CD4-positive, alpha-beta T cell (primary cell): ENCODE data around the gene FAM120A. TPM values are rescaled to one million over a fixed set of nuclear protein-coding genes. Genes with fewer than 3 reads are reported as not detected.

Experiments
- ATAC-seq: fragments of 200-7000 bp; cut with Tn5 transposase; one replicate; pipeline ENCODE4 v1.10.0; 2022; ENCODE audit warnings: mild to moderate bottlenecking; ENCODE audit not compliant: poor library complexity
- CTCF ChIA-PET: fragments of 350-600 bp; sonication (Branson Sonifier 250); formaldehyde crosslinking; loops from one replicate; lab custom pipeline; 2021; ENCODE audit warnings: antibody characterized with exemption, inconsistent platforms; lab: Charles Lee
- POLR2A ChIA-PET: fragments of 350-600 bp; sonication (Branson Sonifier 250); formaldehyde crosslinking; loops from one replicate; lab custom pipeline; 2021; ENCODE audit warnings: antibody characterized with exemption, inconsistent platforms; lab: Charles Lee
- DNase-seq, 14 experiments: peaks; one replicate each; pipeline ENCODE4 v3.0.0-alpha.2; 2013 to 2020; ENCODE audit warnings: mixed read lengths in 2 of 14
- H3K27ac ChIP-seq, 2 donors: one replicate each; pipeline versions ENCODE4 v1.5.1 to v1.7.0; 2013; ENCODE audit warnings: low read length in 2 of 2, low read depth in 1 of 2, mild to moderate bottlenecking in 1 of 2
- H3K27me3 ChIP-seq, 2 experiments: 1 replicate in 1 of 2; 2 replicates in 1 of 2; pipeline versions ENCODE4 v1.6.1 to v1.7.0; 2013; ENCODE audit warnings: low read length in 2 of 2, control low read depth in 1 of 2, mild to moderate bottlenecking in 1 of 2, moderate library complexity in 1 of 2; ENCODE audit not compliant: insufficient read depth in 2 of 2, control insufficient read depth in 1 of 2
- H3K36me3 ChIP-seq: one replicate; pipeline ENCODE4 v1.6.1; 2013; ENCODE audit warnings: low read length, control low read depth; ENCODE audit not compliant: insufficient read depth
- H3K4me1 ChIP-seq: one replicate; pipeline ENCODE4 v1.6.1; 2013; ENCODE audit warnings: low read length, control low read depth; ENCODE audit not compliant: insufficient read depth
- H3K4me3 ChIP-seq: one replicate; pipeline ENCODE4 v1.5.1; 2013; ENCODE audit warnings: mild to moderate bottlenecking, low read length, moderate library complexity
- H3K9me3 ChIP-seq, 2 experiments: 1 replicate in 1 of 2; 2 replicates in 1 of 2; pipeline versions ENCODE4 v1.6.1 to v1.7.0; 2013; ENCODE audit warnings: low read length in 2 of 2, mild to moderate bottlenecking in 2 of 2, control low read depth in 1 of 2, moderate library complexity in 1 of 2; ENCODE audit not compliant: control insufficient read depth in 1 of 2, insufficient read depth in 1 of 2
- H3K27ac Mint-ChIP-seq: one replicate; pipeline ENCODE4 v1.8.0; 2020; ENCODE audit warnings: mixed read lengths
- H3K27me3 Mint-ChIP-seq: one replicate; pipeline ENCODE4 v1.8.0; 2021; ENCODE audit warnings: mixed read lengths
- H3K36me3 Mint-ChIP-seq: one replicate; pipeline ENCODE4 v1.8.0; 2021; ENCODE audit warnings: low read depth, mixed read lengths
- H3K4me1 Mint-ChIP-seq: one replicate; pipeline ENCODE4 v1.8.0; 2021; ENCODE audit warnings: low read depth, mixed read lengths
- H3K4me3 Mint-ChIP-seq: one replicate; pipeline ENCODE4 v1.8.0; 2020; ENCODE audit warnings: mild to moderate bottlenecking, mixed read lengths
- H3K9me3 Mint-ChIP-seq: one replicate; pipeline ENCODE4 v1.8.0; 2020; ENCODE audit warnings: mixed read lengths
- CTCF ChIP-seq: fragments of 200-600 bp; IDR thresholded peaks from one replicate; pipeline ENCODE4 v1.8.0; 2022; ENCODE audit warnings: antibody characterized with exemption, mild to moderate bottlenecking
- intact Hi-C, 2 experiments: fragments of 100-400 bp; cut with DNase I in 1 of 2; cut with micrococcal nuclease in 1 of 2; formaldehyde crosslinking; loops; one replicate each; pipeline versions ENCODE4 v1.15.1 to v1.9.0; 2023 to 2025; cut with DNase I, micrococcal nuclease
- total RNA-seq, 174 experiments: library from RNA in 2 of 174; stranded (reverse) in 2 of 174; gene quantifications; one replicate each; pipeline ENCODE4 v1.2.3 and lab custom pipeline; 2021 to 2026

Gene FAM120A
- total RNA-seq, 2 experiments from 2014 or later, result 46.5 to 51.7 TPM

- Mint-ChIP-seq H3K9me3 (no peaks in the 10 kb centered on the region), H3K27me3 (no peaks in the 10 kb centered on the region), H3K4me1 (peaks cover 18% of the 10 kb centered on the region), H3K36me3 (peaks cover 8% of the 10 kb centered on the region), H3K27ac (no peak overlapping the region), H3K4me3 (no peak overlapping the region)
- Histone ChIP-seq H3K4me1 (peaks cover 23% of the 10 kb centered on the region), H3K4me3 (no peak overlapping the region), H3K36me3 (peaks cover under 1% of the 10 kb centered on the region), H3K9me3 (no peaks in the 10 kb centered on the region), H3K27me3 (no peaks in the 10 kb centered on the region), H3K27ac (no peak overlapping the region)
- intact Hi-C loops, result loop anchor here (5.0 to 10.0 kb wide), 8 partner anchors 405 to 1452 kb away; partner anchors contain the start of genes CENPP (in 2 of the 2), NOL8 (in 2 of the 2), IARS1 (in 1 of the 2) and SPTLC1 (in 1 of the 2)
- ATAC-seq (no peak), DNase-seq (no peak)
- no peak for TF ChIP-seq CTCF
- POLR2A ChIA-PET, result no interaction called here
- CTCF ChIA-PET, result no interaction called here
These were observed 118.2 kb downstream of the FAM120A start for GRCh38 chr9:93569621-93570174.

DNA sequence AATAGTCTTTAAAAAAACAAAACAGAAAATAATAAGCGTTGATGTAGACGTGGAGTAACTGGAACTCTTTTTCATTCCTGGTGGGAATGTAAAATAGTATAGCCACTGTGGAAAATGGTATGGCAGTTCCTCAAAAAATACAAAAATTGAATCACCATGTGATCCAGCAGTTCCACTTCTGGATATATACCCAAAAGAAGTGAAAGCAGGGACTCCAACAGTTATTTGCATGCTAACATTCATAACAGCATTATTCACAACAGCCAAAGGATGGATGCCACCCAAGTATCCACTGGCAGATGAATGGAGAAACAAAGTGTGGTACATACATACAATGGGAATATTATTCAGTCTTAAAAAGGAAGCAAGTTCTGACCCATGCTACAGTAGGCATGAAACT, 120.7 kb downstream of the FAM120A start:
- Histone ChIP-seq H3K27ac (no peak overlapping the region), H3K9me3 (no peaks in the 10 kb centered on the region), H3K36me3 (no peaks in the 10 kb centered on the region), H3K4me3 (no peak overlapping the region), H3K27me3 (no peaks in the 10 kb centered on the region), H3K4me1 (peaks cover 24% of the 10 kb centered on the region)
- no peak for TF ChIP-seq CTCF
- Mint-ChIP-seq H3K36me3 (peaks cover 6% of the 10 kb centered on the region), H3K9me3 (no peaks in the 10 kb centered on the region), H3K4me3 (peak overlapping the region; percentile 52), H3K27me3 (no peaks in the 10 kb centered on the region), H3K27ac (peak overlapping the region; percentile 16), H3K4me1 (peaks cover 22% of the 10 kb centered on the region)
- ATAC-seq (no peak), DNase-seq (no peak)
- ChIA-PET POLR2A (no interaction called here), CTCF (no interaction called here)
- intact Hi-C loops, result loop anchor here in 1 of 2 experiments (10.0 kb wide), 1 partner anchor 1247 kb away; the partner anchor contains the start of genes CENPP and NOL8

GRCh38 chr9:93572636-93573515, 121.4 kb downstream of the FAM120A start:
- Histone ChIP-seq H3K36me3 (no peaks in the 10 kb centered on the region), H3K4me1 (peaks cover 24% of the 10 kb centered on the region), H3K4me3 (no peak overlapping the region), H3K27me3 (no peaks in the 10 kb centered on the region), H3K9me3 (no peaks in the 10 kb centered on the region), H3K27ac (no peak overlapping the region)
- no peak for ATAC-seq
- H3K9me3 Mint-ChIP-seq, result no peaks in the 10 kb centered on the region
- H3K27ac Mint-ChIP-seq, result peak overlapping the region; percentile 16
- ChIA-PET POLR2A (no interaction called here), CTCF (no interaction called here)
- no peak for DNase-seq
- TF ChIP-seq CTCF, result no peak
- H3K4me1 Mint-ChIP-seq, result peaks cover 21% of the 10 kb centered on the region
- no peaks in the 10 kb centered on the region for H3K27me3 Mint-ChIP-seq
- intact Hi-C loops, result loop anchor here in 1 of 2 experiments (10.0 kb wide), 1 partner anchor 1248 kb away; the partner anchor contains the start of genes CENPP and NOL8
- peaks cover 10% of the 10 kb centered on the region for H3K36me3 Mint-ChIP-seq
- H3K4me3 Mint-ChIP-seq, result peak overlapping the region; percentile 52
